Measurements from ENCODE around the gene SH3BGRL. TPM values are rescaled to one million over a fixed set of nuclear protein-coding genes. Genes with fewer than 3 reads are reported as not detected.

Gene SH3BGRL
- total RNA-seq, 4 donors from 2014 or later, result 37.0 to 97.5 (median 68.1) TPM

GRCh38 chrX:81237516-81237915, 35.6 kb downstream of the SH3BGRL start:
- H3K27ac ChIP-seq, result no peak overlapping the region
- no peaks in the 10 kb centered on the region for H3K4me1 ChIP-seq
- 82% methylated on average over 1 of the region's 1 CpG; no CpG with 5 or more reads in 1 of the 2 donors for WGBS, 2 donors (ENCODE audit: low coverage in 1 of 2)
- DNase-seq, result no peak
- TF ChIP-seq POLR2AphosphoS5 (IDR thresholded peaks at IDR 0.05) (no peak), POLR2A (IDR thresholded peaks at IDR 0.05) (no peak), EP300 (IDR thresholded peaks at IDR 0.05; ENCODE audit: low read depth) (no peak)
- TF ChIP-seq, protein P1, sequence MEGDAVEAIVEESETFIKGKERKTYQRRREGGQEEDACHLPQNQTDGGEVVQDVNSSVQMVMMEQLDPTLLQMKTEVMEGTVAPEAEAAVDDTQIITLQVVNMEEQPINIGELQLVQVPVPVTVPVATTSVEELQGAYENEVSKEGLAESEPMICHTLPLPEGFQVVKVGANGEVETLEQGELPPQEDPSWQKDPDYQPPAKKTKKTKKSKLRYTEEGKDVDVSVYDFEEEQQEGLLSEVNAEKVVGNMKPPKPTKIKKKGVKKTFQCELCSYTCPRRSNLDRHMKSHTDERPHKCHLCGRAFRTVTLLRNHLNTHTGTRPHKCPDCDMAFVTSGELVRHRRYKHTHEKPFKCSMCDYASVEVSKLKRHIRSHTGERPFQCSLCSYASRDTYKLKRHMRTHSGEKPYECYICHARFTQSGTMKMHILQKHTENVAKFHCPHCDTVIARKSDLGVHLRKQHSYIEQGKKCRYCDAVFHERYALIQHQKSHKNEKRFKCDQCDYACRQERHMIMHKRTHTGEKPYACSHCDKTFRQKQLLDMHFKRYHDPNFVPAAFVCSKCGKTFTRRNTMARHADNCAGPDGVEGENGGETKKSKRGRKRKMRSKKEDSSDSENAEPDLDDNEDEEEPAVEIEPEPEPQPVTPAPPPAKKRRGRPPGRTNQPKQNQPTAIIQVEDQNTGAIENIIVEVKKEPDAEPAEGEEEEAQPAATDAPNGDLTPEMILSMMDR (IDR thresholded peaks at IDR 0.05), result no peak
- intact Hi-C loops (cut with DNase I; ENCODE audit: low total_unique reads) (no loop called here), in situ Hi-C loops (cut with MboI; ENCODE audit: low pct_ligation_motif_present in 1 of 4, low pct_unique_long_range_greater_than_20kb in 1 of 4, low sequenced_read_pairs in 3 of 4) (no loop called here)
- H3K9me3 ChIP-seq, result no peaks in the 10 kb centered on the region
- no peaks in the 10 kb centered on the region for H3K27me3 ChIP-seq
- no peak overlapping the region for H3K4me3 ChIP-seq
- no peaks in the 10 kb centered on the region for H3K36me3 ChIP-seq

- in situ Hi-C loops (cut with MboI; ENCODE audit: low pct_ligation_motif_present in 1 of 4, low pct_unique_long_range_greater_than_20kb in 1 of 4, low sequenced_read_pairs in 3 of 4) (no loop called here), intact Hi-C loops (cut with DNase I; ENCODE audit: low total_unique reads) (no loop called here)
- Histone ChIP-seq H3K4me1 (no peaks in the 10 kb centered on the region), H3K4me3 (no peak overlapping the region), H3K36me3 (no peaks in the 10 kb centered on the region), H3K9me3 (no peaks in the 10 kb centered on the region), H3K27me3 (no peaks in the 10 kb centered on the region), H3K27ac (no peak overlapping the region)
- no peak for DNase-seq
- 79% methylated on average over 4 of the region's 4 CpGs; no CpG with 5 or more reads in 1 of the 2 donors for WGBS, 2 donors (ENCODE audit: low coverage in 1 of 2)
- no peak for TF ChIP-seq POLR2A (IDR thresholded peaks at IDR 0.05)
- TF ChIP-seq, protein P1 (IDR thresholded peaks at IDR 0.05), result no peak
- no peak for TF ChIP-seq EP300 (IDR thresholded peaks at IDR 0.05; ENCODE audit: low read depth)
- TF ChIP-seq POLR2AphosphoS5 (IDR thresholded peaks at IDR 0.05), result no peak
Measured at GRCh38 chrX:81238166-81238565, 36.3 kb downstream of the SH3BGRL start.

DNA sequence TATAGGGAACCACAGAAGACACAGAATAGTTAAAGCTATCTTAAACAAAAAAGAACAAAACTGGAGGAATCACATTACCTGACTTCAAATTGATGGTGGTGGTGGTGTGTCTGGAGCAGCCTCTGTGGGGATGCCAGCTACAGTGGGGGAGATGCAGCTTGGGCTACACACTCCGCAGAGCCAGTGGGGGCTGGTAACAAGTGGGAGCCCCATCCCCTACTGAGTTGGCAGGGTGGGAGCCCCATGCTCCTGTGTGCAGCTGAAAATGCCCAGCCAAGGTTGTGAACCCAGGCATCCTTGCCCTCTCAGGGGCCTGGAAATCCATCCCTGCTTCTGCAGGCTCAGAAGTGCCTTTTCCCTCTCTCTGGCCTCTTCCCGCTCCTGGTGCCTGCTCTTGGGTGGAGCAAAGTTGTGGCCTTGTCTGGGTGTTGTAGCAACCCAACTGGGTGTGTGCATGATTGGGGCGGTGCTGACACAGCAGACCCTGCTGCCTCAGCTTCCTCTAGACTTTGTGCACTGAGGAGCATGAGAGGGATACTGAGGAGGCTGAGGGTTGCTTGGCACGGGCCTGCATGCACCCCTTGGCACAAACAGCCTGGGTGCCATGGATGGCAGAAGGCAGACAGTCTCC, 38.9 kb downstream of the SH3BGRL start:
- Histone ChIP-seq H3K36me3 (no peaks in the 10 kb centered on the region), H3K4me3 (no peak overlapping the region), H3K27me3 (no peaks in the 10 kb centered on the region), H3K27ac (no peak overlapping the region), H3K9me3 (no peaks in the 10 kb centered on the region), H3K4me1 (no peaks in the 10 kb centered on the region)
- no peak for TF ChIP-seq POLR2A (IDR thresholded peaks at IDR 0.05)
- TF ChIP-seq, protein P1 (IDR thresholded peaks at IDR 0.05), result no peak
- TF ChIP-seq POLR2AphosphoS5 (IDR thresholded peaks at IDR 0.05), result no peak
- no peak for TF ChIP-seq EP300 (IDR thresholded peaks at IDR 0.05; ENCODE audit: low read depth)
- in situ Hi-C loops (cut with MboI; ENCODE audit: low pct_ligation_motif_present in 1 of 4, low pct_unique_long_range_greater_than_20kb in 1 of 4, low sequenced_read_pairs in 3 of 4), result no loop called here
- WGBS, 2 donors (ENCODE audit: low coverage in 1 of 2), result 68% methylated on average over 4 of the region's 4 CpGs; no CpG with 5 or more reads in 1 of the 2 donors
- intact Hi-C loops (cut with DNase I; ENCODE audit: low total_unique reads), result no loop called here
- DNase-seq, result no peak

- no peak for TF ChIP-seq EP300 (IDR thresholded peaks at IDR 0.05; ENCODE audit: low read depth)
- TF ChIP-seq POLR2A (IDR thresholded peaks at IDR 0.05), result no peak
- TF ChIP-seq, protein P1 (IDR thresholded peaks at IDR 0.05), result no peak
- no peak for TF ChIP-seq POLR2AphosphoS5 (IDR thresholded peaks at IDR 0.05)
- Histone ChIP-seq H3K4me1 (no peaks in the 10 kb centered on the region), H3K36me3 (no peaks in the 10 kb centered on the region), H3K4me3 (no peak overlapping the region), H3K27ac (no peak overlapping the region), H3K9me3 (no peaks in the 10 kb centered on the region), H3K27me3 (no peaks in the 10 kb centered on the region)
- no peak for DNase-seq
- intact Hi-C loops (cut with DNase I; ENCODE audit: low total_unique reads) (no loop called here), in situ Hi-C loops (cut with MboI; ENCODE audit: low pct_ligation_motif_present in 1 of 4, low pct_unique_long_range_greater_than_20kb in 1 of 4, low sequenced_read_pairs in 3 of 4) (no loop called here)
- WGBS, 2 donors (ENCODE audit: low coverage in 1 of 2), result 90% methylated on average over 7 of the region's 7 CpGs; no CpG with 5 or more reads in 1 of the 2 donors
Measured at GRCh38 chrX:81241753-81242152, 39.9 kb downstream of the SH3BGRL start.

Measured in transverse colon (tissue), 4 donors.